Ovary (tissue), 3 donors: ENCODE measurements around the gene RGPD4.

Source experiments
- EP300 ChIP-seq: sonication (generic); formaldehyde crosslinking; IDR thresholded peaks from one replicate; pipeline ENCODE4 v1.6.1; 2017; ENCODE audit warnings: antibody characterized with exemption
- POLR2A ChIP-seq: fragments of 450-650 bp; IDR thresholded peaks from one replicate; pipeline ENCODE4 v1.6.1; 2017; ENCODE audit warnings: antibody characterized with exemption, mild to moderate bottlenecking, moderate library complexity
- TF ChIP-seq, protein P1 (sequence below), 3 donors: fragments of 450-650 bp in 2 of 3; fragments of 200-600 bp in 1 of 3; IDR thresholded peaks; one replicate each; pipeline versions ENCODE4 v1.5.1 to v1.8.0; 2016 to 2022; ENCODE audit warnings: antibody characterized with exemption in 3 of 3, mild to moderate bottlenecking in 1 of 3
- donor health status: DM: no; HTN: no; CAD: no.

DNA sequence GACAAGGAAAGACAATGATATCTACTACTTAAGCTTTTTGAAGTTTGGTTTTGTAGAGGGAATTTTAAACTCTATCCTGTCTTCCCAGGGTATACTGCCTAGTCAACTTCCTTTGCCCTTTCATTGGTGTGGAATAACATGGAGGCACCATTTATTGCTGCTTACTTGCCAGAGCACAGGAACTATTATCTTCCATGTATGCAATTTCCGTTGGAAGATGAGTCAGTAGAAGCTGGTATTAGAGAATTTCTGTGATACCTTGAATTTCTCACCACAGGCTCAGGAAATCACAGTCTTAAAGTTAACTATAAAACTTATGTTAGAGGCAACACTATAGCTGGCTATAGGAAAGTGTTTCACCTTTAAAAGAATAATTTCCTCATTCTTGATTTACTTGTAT lies 40.9 kb upstream of the RGPD4 start:
- TF ChIP-seq POLR2A: no peak
- TF ChIP-seq, protein P1, sequence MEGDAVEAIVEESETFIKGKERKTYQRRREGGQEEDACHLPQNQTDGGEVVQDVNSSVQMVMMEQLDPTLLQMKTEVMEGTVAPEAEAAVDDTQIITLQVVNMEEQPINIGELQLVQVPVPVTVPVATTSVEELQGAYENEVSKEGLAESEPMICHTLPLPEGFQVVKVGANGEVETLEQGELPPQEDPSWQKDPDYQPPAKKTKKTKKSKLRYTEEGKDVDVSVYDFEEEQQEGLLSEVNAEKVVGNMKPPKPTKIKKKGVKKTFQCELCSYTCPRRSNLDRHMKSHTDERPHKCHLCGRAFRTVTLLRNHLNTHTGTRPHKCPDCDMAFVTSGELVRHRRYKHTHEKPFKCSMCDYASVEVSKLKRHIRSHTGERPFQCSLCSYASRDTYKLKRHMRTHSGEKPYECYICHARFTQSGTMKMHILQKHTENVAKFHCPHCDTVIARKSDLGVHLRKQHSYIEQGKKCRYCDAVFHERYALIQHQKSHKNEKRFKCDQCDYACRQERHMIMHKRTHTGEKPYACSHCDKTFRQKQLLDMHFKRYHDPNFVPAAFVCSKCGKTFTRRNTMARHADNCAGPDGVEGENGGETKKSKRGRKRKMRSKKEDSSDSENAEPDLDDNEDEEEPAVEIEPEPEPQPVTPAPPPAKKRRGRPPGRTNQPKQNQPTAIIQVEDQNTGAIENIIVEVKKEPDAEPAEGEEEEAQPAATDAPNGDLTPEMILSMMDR (IDR thresholded peaks at IDR 0.05): no peak
- TF ChIP-seq EP300: no peak
